Neural progenitor cell (in vitro differentiated cells): ENCODE results near the gene TSPAN16. TPM values are rescaled to one million over a fixed set of nuclear protein-coding genes. Genes with fewer than 3 reads are reported as not detected.

Experiments used
- DNase-seq: peaks from one replicate; pipeline ENCODE4 v3.0.0-alpha.2; 2016; ENCODE audit warnings: low spot score
- H2AFZ ChIP-seq: fragments of 200-600 bp; sonication (generic); replicated peaks from 2 replicates; pipeline ENCODE4 v1.6.1; 2016; ENCODE audit warnings: antibody characterized with exemption
- H3F3A ChIP-seq: fragments of 200-600 bp; sonication (generic); 2 replicates; pipeline ENCODE4 v1.6.1; 2016; ENCODE audit warnings: antibody characterized with exemption, low read depth
- H3K27ac ChIP-seq: fragments of 200-600 bp; sonication (generic); 2 replicates; pipeline ENCODE4 v1.5.1; 2016; ENCODE audit warnings: mild to moderate bottlenecking
- H3K27me3 ChIP-seq: fragments of 200-600 bp; sonication (generic); 2 replicates; pipeline ENCODE4 v1.6.1; 2016; ENCODE audit warnings: mild to moderate bottlenecking, moderate library complexity
- H3K36me3 ChIP-seq: fragments of 200-600 bp; sonication (generic); 2 replicates; pipeline ENCODE4 v1.5.1; 2016
- H3K4me1 ChIP-seq: fragments of 200-600 bp; sonication (generic); 2 replicates; pipeline ENCODE4 v1.6.1; 2016; ENCODE audit warnings: mixed run types
- H3K4me2 ChIP-seq: fragments of 200-600 bp; sonication (generic); 2 replicates; pipeline ENCODE4 v1.6.1; 2016
- H3K4me3 ChIP-seq: fragments of 200-600 bp; sonication (generic); 2 replicates; pipeline ENCODE4 v1.5.1; 2016
- H3K79me2 ChIP-seq: fragments of 200-600 bp; sonication (generic); 2 replicates; pipeline ENCODE4 v1.6.1; 2016; ENCODE audit warnings: low read depth
- H3K9ac ChIP-seq: fragments of 200-600 bp; sonication (generic); 2 replicates; pipeline ENCODE4 v1.6.1; 2016
- H3K9me3 ChIP-seq: fragments of 200-600 bp; sonication (generic); 2 replicates; pipeline ENCODE4 v1.5.1; 2016; ENCODE audit warnings: low read depth
- H4K20me1 ChIP-seq: fragments of 200-600 bp; sonication (generic); 2 replicates; pipeline ENCODE4 v1.6.1; 2016; ENCODE audit warnings: low read depth
- H3K27ac Mint-ChIP-seq: 3 replicates; pipeline ENCODE4 v1.8.0; 2021; ENCODE audit warnings: mixed read lengths
- H3K27me3 Mint-ChIP-seq: 2 replicates; pipeline ENCODE4 v1.8.0; 2022; ENCODE audit warnings: low read depth, mild to moderate bottlenecking, inconsistent platforms, moderate library complexity, mixed read lengths; ENCODE audit not compliant: insufficient read depth
- H3K36me3 Mint-ChIP-seq: 3 replicates; pipeline ENCODE4 v1.8.0; 2021; ENCODE audit warnings: mixed read lengths
- H3K4me1 Mint-ChIP-seq: 3 replicates; pipeline ENCODE4 v1.8.0; 2021; ENCODE audit warnings: mixed read lengths
- H3K4me3 Mint-ChIP-seq: 3 replicates; pipeline ENCODE4 v1.8.0; 2021; ENCODE audit warnings: mild to moderate bottlenecking, moderate library complexity, mixed read lengths
- H3K9me3 Mint-ChIP-seq: 3 replicates; pipeline ENCODE4 v1.8.0; 2020; ENCODE audit warnings: mixed read lengths
- EZH2 ChIP-seq: fragments of 200-600 bp; sonication (generic); IDR thresholded peaks from 2 replicates; pipeline ENCODE4 v1.6.1; 2017; ENCODE audit warnings: antibody characterized with exemption, mild to moderate bottlenecking, moderate library complexity
- EZH2phosphoT487 ChIP-seq: fragments of 200-600 bp; sonication (generic); IDR thresholded peaks from 2 replicates; pipeline ENCODE4 v1.6.1; 2017; ENCODE audit warnings: antibody characterized with exemption
- total RNA-seq: library from RNA; depleted of rRNA; stranded (reverse); fragments of >200 nt; gene quantifications from 2 replicates; pipeline ENCODE4 v1.2.3, GENCODE V29; 2015; ENCODE audit warnings: low replicate concordance
- TF ChIP-seq, protein P1 (sequence below): fragments of 200-600 bp; sonication (generic); IDR thresholded peaks from 2 replicates; pipeline ENCODE4 v1.5.1; 2017; ENCODE audit warnings: antibody characterized with exemption, mild to moderate bottlenecking

Gene TSPAN16
- total RNA-seq, 1 donor from 2014 or later, result not detected

DNA sequence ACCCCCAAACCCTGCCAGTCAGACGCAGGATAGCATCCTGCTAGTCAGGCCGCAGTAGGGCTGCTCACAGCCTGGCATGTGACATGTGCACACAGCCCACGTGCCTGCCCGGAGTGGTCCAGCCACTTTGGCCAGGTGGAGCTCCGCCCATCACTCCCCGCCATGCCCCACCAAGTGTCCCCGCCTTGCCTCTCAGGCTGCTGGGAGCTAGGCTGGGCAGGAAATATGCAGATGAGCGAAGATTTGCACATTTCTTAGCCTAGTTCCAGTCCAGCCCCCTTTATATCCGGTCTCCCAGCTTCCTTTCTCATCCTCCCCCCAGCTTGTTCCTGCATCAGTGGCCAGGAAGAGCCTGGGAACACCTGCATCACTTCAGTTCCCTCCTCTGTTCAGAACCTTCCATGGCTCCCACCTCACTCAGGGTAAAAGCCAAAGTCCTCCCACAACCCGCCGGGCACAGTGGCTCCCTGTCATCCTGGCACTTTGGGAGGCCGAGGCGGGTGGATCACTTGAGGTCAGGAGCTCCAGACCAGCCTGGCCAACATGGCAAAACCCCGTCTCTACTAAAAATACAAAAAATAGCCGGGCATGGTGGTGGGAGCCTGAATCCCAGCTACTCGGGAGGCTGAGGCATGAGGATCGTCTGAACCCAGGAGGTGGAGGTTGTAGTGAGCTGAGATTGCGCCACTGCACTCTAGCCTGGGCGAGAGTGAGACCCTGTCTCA lies 31.3 kb upstream of the TSPAN16 start:
- Mint-ChIP-seq H3K9me3 (no peaks in the 10 kb centered on the region), H3K4me3 (peak overlapping the region; percentile 46), H3K4me1 (peaks cover 17% of the 10 kb centered on the region), H3K27ac (peak overlapping the region; percentile 18), H3K36me3 (no peaks in the 10 kb centered on the region), H3K27me3 (peaks cover 25% of the 10 kb centered on the region)
- TF ChIP-seq, protein P1, sequence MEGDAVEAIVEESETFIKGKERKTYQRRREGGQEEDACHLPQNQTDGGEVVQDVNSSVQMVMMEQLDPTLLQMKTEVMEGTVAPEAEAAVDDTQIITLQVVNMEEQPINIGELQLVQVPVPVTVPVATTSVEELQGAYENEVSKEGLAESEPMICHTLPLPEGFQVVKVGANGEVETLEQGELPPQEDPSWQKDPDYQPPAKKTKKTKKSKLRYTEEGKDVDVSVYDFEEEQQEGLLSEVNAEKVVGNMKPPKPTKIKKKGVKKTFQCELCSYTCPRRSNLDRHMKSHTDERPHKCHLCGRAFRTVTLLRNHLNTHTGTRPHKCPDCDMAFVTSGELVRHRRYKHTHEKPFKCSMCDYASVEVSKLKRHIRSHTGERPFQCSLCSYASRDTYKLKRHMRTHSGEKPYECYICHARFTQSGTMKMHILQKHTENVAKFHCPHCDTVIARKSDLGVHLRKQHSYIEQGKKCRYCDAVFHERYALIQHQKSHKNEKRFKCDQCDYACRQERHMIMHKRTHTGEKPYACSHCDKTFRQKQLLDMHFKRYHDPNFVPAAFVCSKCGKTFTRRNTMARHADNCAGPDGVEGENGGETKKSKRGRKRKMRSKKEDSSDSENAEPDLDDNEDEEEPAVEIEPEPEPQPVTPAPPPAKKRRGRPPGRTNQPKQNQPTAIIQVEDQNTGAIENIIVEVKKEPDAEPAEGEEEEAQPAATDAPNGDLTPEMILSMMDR, result no peak
- TF ChIP-seq EZH2phosphoT487 (no peak), EZH2 (no peak)
- DNase-seq, result no peak
- H3K4me1 ChIP-seq, result no peaks in the 10 kb centered on the region
- H4K20me1 ChIP-seq, result peaks cover 7% of the 10 kb centered on the region
- no peak overlapping the region for H3K4me3 ChIP-seq
- no peaks in the 10 kb centered on the region for H3K27me3 ChIP-seq
- H3K79me2 ChIP-seq, result no peaks in the 10 kb centered on the region
- H3K36me3 ChIP-seq, result no peaks in the 10 kb centered on the region
- peak overlapping the region; percentile 10 for H2AFZ ChIP-seq
- H3K9ac ChIP-seq, result no peak overlapping the region
- H3K27ac ChIP-seq, result no peak overlapping the region
- H3K9me3 ChIP-seq, result no peaks in the 10 kb centered on the region
- H3F3A ChIP-seq, result peaks cover 21% of the 10 kb centered on the region
- no peak overlapping the region for H3K4me2 ChIP-seq

DNA sequence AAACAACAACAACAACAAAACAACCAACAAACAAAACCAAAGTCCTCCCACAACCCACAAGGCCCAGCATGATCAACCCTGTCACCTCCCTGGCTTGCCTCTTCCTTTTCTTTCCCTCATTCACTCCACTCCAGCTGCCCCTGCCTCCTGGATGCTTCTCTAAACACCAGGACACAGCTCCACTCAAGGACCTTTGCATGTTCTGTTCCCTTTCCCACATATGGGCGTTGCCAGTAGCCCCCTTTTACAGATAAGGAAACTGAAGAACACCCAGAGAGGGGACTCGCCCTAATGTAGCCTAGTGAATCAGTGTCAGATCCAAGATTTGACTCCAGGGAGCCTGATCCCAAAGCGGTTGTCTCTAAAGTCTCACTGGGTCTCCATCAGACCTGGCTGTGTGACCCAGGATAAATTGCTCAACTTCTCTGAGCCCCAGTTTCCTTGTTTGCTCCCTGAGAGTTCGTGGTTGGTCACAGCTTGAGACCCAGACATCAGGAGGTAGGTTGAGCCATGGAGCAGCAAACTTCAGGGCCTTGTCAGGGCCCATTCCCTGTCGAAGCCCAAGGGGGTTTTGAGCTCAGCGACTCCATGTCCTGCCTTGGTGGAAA lies 30.7 kb upstream of the TSPAN16 start:
- H3K9ac ChIP-seq, result no peak overlapping the region

DNA sequence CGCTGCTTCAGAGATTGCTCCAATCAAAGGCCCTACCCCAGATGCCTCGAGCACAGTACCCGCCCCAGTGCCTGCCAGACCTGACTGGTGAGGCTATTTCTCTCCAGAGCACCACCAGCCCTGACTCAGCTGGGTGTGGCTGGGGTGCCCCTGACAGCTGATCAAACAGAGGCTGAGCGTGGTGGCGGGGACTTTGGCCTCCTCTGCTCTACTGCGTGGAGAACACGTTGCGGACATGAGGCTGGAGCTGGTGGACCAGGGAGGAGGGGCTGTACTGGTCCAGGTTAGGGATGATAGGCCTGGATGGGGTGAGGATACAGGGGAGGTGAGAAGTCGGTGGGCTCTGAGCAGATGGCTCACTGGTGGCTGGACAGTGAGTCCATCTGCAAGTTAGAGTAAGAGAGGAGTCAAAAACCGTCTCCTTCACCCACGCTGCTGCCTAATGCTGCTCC lies 30.1 kb upstream of the TSPAN16 start:
- no peaks in the 10 kb centered on the region for H3K36me3 Mint-ChIP-seq
- H3K27me3 ChIP-seq, result no peaks in the 10 kb centered on the region
- TF ChIP-seq EZH2 (no peak), EZH2phosphoT487 (no peak)
- TF ChIP-seq, protein P1, result no peak

More for the DNA sequence above, 30.7 kb upstream of the TSPAN16 start:
- no peak for DNase-seq
- no peaks in the 10 kb centered on the region for H3K4me1 ChIP-seq
- Mint-ChIP-seq H3K27me3 (peaks cover 25% of the 10 kb centered on the region), H3K9me3 (no peaks in the 10 kb centered on the region), H3K36me3 (no peaks in the 10 kb centered on the region), H3K4me3 (peak overlapping the region; percentile 19), H3K4me1 (peaks cover 17% of the 10 kb centered on the region), H3K27ac (peak overlapping the region; percentile 18)
- H3K9me3 ChIP-seq, result no peaks in the 10 kb centered on the region
- no peak overlapping the region for H3K4me2 ChIP-seq
- no peaks in the 10 kb centered on the region for H3K79me2 ChIP-seq
- H4K20me1 ChIP-seq, result peaks cover 7% of the 10 kb centered on the region
- no peak overlapping the region for H2AFZ ChIP-seq
- H3K27ac ChIP-seq, result no peak overlapping the region
- no peaks in the 10 kb centered on the region for H3K27me3 ChIP-seq
- no peak overlapping the region for H3K4me3 ChIP-seq
- H3F3A ChIP-seq, result peaks cover 18% of the 10 kb centered on the region
- TF ChIP-seq EZH2, result no peak
- no peak for TF ChIP-seq EZH2phosphoT487
- TF ChIP-seq, protein P1, result no peak
- H3K36me3 ChIP-seq, result no peaks in the 10 kb centered on the region

More for the DNA sequence above, 30.1 kb upstream of the TSPAN16 start:
- no peak for DNase-seq
- no peak overlapping the region for H3K4me3 Mint-ChIP-seq
- no peak overlapping the region for H3K27ac ChIP-seq
- no peak overlapping the region for H2AFZ ChIP-seq
- peaks cover 17% of the 10 kb centered on the region for H3F3A ChIP-seq
- H3K36me3 ChIP-seq, result no peaks in the 10 kb centered on the region
- peak overlapping the region; percentile 63 for H3K27ac Mint-ChIP-seq
- no peaks in the 10 kb centered on the region for H3K79me2 ChIP-seq
- H3K4me2 ChIP-seq, result no peak overlapping the region
- H3K4me1 ChIP-seq, result no peaks in the 10 kb centered on the region
- H3K9me3 Mint-ChIP-seq, result no peaks in the 10 kb centered on the region
- peaks cover 6% of the 10 kb centered on the region for H4K20me1 ChIP-seq
- H3K27me3 Mint-ChIP-seq, result peaks cover 24% of the 10 kb centered on the region
- peaks cover 17% of the 10 kb centered on the region for H3K4me1 Mint-ChIP-seq
- no peak overlapping the region for H3K9ac ChIP-seq
- no peaks in the 10 kb centered on the region for H3K9me3 ChIP-seq
- H3K4me3 ChIP-seq, result no peak overlapping the region
